ENCODE data around the gene THAP4. TPM values are rescaled to one million over a fixed set of nuclear protein-coding genes. Genes with fewer than 3 reads are reported as not detected.

The THAP4 gene
- total RNA-seq, 3 donors from 2014 or later (not counting 1 experiment from before 2014, with no cell fraction given), result 19.8 to 29.2 (median 27.8) TPM

GRCh38 chr2:241598061-241598460 is 38.9 kb downstream of the THAP4 start:
- ATAC-seq (no peak), DNase-seq (no peak)
- no peaks in the 10 kb centered on the region for H3K27me3 Mint-ChIP-seq (ENCODE audit: low read depth in 2 of 2)
- WGBS (ENCODE audit: insufficient coverage), result 93% methylated on average over 5 of the region's 5 CpGs
- Histone ChIP-seq H3K27me3 (ENCODE audit: control insufficient read depth, insufficient read depth, low read length) (no peaks in the 10 kb centered on the region), H3K27ac (ENCODE audit: low read length) (no peak overlapping the region), H3K4me3 (ENCODE audit: low read length) (no peak overlapping the region), H3K36me3 (ENCODE audit: control insufficient read depth, insufficient read depth, low read length) (peaks cover 13% of the 10 kb centered on the region), H3K9me3 (ENCODE audit: control insufficient read depth, insufficient read depth, low read length) (no peaks in the 10 kb centered on the region), H3K4me1 (ENCODE audit: control insufficient read depth, insufficient read depth, low read length) (no peaks in the 10 kb centered on the region)
- H3K9me3 Mint-ChIP-seq, result no peaks in the 10 kb centered on the region
- no peak overlapping the region for H3K4me3 Mint-ChIP-seq
- H3K36me3 Mint-ChIP-seq, result no peaks in the 10 kb centered on the region
- no peaks in the 10 kb centered on the region for H3K4me1 Mint-ChIP-seq
- TF ChIP-seq CTCF (IDR thresholded peaks at IDR 0.05), result no peak
- intact Hi-C loops (cut with micrococcal nuclease), result no loop called here
- H3K27ac Mint-ChIP-seq, result peak overlapping the region in 1 of 2 donors; percentile 29

GRCh38 chr2:241597561-241597960 is 39.4 kb downstream of the THAP4 start:
- no peaks in the 10 kb centered on the region for H3K4me1 Mint-ChIP-seq
- Histone ChIP-seq H3K9me3 (ENCODE audit: control insufficient read depth, insufficient read depth, low read length) (no peaks in the 10 kb centered on the region), H3K4me1 (ENCODE audit: control insufficient read depth, insufficient read depth, low read length) (no peaks in the 10 kb centered on the region), H3K27ac (ENCODE audit: low read length) (no peak overlapping the region), H3K36me3 (ENCODE audit: control insufficient read depth, insufficient read depth, low read length) (peaks cover 11% of the 10 kb centered on the region), H3K27me3 (ENCODE audit: control insufficient read depth, insufficient read depth, low read length) (no peaks in the 10 kb centered on the region), H3K4me3 (ENCODE audit: low read length) (no peak overlapping the region)
- no peaks in the 10 kb centered on the region for H3K27me3 Mint-ChIP-seq (ENCODE audit: low read depth in 2 of 2)
- TF ChIP-seq CTCF (IDR thresholded peaks at IDR 0.05), result no peak
- no peaks in the 10 kb centered on the region for H3K9me3 Mint-ChIP-seq
- no peak for ATAC-seq
- DNase-seq, result no peak
- 98% methylated on average over 6 of the region's 6 CpGs for WGBS (ENCODE audit: insufficient coverage)
- peak overlapping the region in 1 of 2 donors; percentile 29 for H3K27ac Mint-ChIP-seq
- H3K4me3 Mint-ChIP-seq, result no peak overlapping the region
- H3K36me3 Mint-ChIP-seq, result no peaks in the 10 kb centered on the region
- intact Hi-C loops (cut with micrococcal nuclease), result no loop called here

- ATAC-seq (peak; percentile 39 to 58 (median 46)), DNase-seq (peak in 1 of 2 donors; percentile 49)
- Histone ChIP-seq H3K27me3 (ENCODE audit: control insufficient read depth, insufficient read depth, low read length) (no peaks in the 10 kb centered on the region), H3K9me3 (ENCODE audit: control insufficient read depth, insufficient read depth, low read length) (no peaks in the 10 kb centered on the region), H3K27ac (ENCODE audit: low read length) (no peak overlapping the region), H3K4me1 (ENCODE audit: control insufficient read depth, insufficient read depth, low read length) (no peaks in the 10 kb centered on the region), H3K4me3 (ENCODE audit: low read length) (no peak overlapping the region), H3K36me3 (ENCODE audit: control insufficient read depth, insufficient read depth, low read length) (peaks cover 7% of the 10 kb centered on the region)
- 95% methylated on average over 15 of the region's 15 CpGs for WGBS (ENCODE audit: insufficient coverage)
- TF ChIP-seq CTCF (IDR thresholded peaks at IDR 0.05), result no peak
- intact Hi-C loops (cut with micrococcal nuclease), result no loop called here
- H3K4me3 Mint-ChIP-seq, result no peak overlapping the region
- no peak overlapping the region for H3K27ac Mint-ChIP-seq
- no peaks in the 10 kb centered on the region for H3K4me1 Mint-ChIP-seq
- no peaks in the 10 kb centered on the region for H3K36me3 Mint-ChIP-seq
- H3K27me3 Mint-ChIP-seq (ENCODE audit: low read depth in 2 of 2), result no peaks in the 10 kb centered on the region
- H3K9me3 Mint-ChIP-seq, result no peaks in the 10 kb centered on the region
These were observed 41.3 kb downstream of the THAP4 start for GRCh38 chr2:241595600-241596140.

- peaks cover 1% of the 10 kb centered on the region for H3K36me3 Mint-ChIP-seq
- H3K27me3 Mint-ChIP-seq (ENCODE audit: low read depth in 2 of 2), result no peaks in the 10 kb centered on the region
- H3K9me3 Mint-ChIP-seq, result no peaks in the 10 kb centered on the region
- peaks cover 4% of the 10 kb centered on the region for H3K36me3 ChIP-seq (ENCODE audit: control insufficient read depth, insufficient read depth, low read length)
- TF ChIP-seq CTCF (IDR thresholded peaks at IDR 0.05), result no peak
- ATAC-seq (no peak), DNase-seq (no peak)
- no peaks in the 10 kb centered on the region for H3K27me3 ChIP-seq (ENCODE audit: control insufficient read depth, insufficient read depth, low read length)
- no peak overlapping the region for H3K4me3 ChIP-seq (ENCODE audit: low read length)
- no peaks in the 10 kb centered on the region for H3K9me3 ChIP-seq (ENCODE audit: control insufficient read depth, insufficient read depth, low read length)
- H3K4me1 ChIP-seq (ENCODE audit: control insufficient read depth, insufficient read depth, low read length), result no peaks in the 10 kb centered on the region
- no peaks in the 10 kb centered on the region for H3K4me1 Mint-ChIP-seq
- no peak overlapping the region for H3K27ac Mint-ChIP-seq
- no peak overlapping the region for H3K4me3 Mint-ChIP-seq
- intact Hi-C loops (cut with micrococcal nuclease), result no loop called here
- no peak overlapping the region for H3K27ac ChIP-seq (ENCODE audit: low read length)
- WGBS (ENCODE audit: insufficient coverage), result 97% methylated on average over 16 of the region's 16 CpGs
These were observed 43.7 kb downstream of the THAP4 start for GRCh38 chr2:241593271-241593670.
